ENCODE measurements around the gene TCTN2.

DNA sequence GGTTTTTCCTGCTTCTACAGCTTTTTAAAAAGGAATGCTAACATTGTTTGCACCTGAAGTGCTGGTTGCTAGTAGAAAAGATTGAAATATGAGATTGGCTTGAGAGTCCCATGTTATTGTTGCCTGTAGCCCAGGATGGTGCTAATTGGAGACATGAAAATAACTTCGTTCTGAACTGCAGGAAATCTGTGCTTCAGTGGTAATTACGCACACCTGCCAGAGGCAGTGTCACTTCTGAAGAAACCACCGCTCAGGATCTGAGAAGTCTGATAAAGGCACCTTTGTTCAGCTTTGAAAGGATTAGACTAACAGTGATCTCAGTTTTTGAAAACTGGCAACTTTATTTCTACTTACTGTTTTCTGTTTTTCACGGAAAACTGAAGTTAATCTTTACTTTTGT, 25.7 kb downstream of the TCTN2 start:
- TF ChIP-seq POLR2AphosphoS2 (IDR thresholded peaks at IDR 0.05; ENCODE audit: low read depth, low read length) (no peak), JUND (IDR thresholded peaks at IDR 0.05; ENCODE audit: low read depth, low read length) (no peak), KDM1A (IDR thresholded peaks at IDR 0.05; ENCODE audit: borderline replicate concordance) (no peak), CHD2 (IDR thresholded peaks at IDR 0.05; ENCODE audit: borderline replicate concordance, low read depth, low read length) (no peak), NR2F1 (conservative IDR thresholded peaks at IDR 0.05) (no peak), ATF7 (IDR thresholded peaks at IDR 0.05; ENCODE audit: low read depth) (no peak)
- TF ChIP-seq, protein P1, sequence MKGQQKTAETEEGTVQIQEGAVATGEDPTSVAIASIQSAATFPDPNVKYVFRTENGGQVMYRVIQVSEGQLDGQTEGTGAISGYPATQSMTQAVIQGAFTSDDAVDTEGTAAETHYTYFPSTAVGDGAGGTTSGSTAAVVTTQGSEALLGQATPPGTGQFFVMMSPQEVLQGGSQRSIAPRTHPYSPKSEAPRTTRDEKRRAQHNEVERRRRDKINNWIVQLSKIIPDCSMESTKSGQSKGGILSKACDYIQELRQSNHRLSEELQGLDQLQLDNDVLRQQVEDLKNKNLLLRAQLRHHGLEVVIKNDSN (IDR thresholded peaks at IDR 0.05; ENCODE audit: borderline replicate concordance, extremely low read length, insufficient read depth, low read depth, low read length) = no peak
- TF ChIP-seq, protein P2, sequence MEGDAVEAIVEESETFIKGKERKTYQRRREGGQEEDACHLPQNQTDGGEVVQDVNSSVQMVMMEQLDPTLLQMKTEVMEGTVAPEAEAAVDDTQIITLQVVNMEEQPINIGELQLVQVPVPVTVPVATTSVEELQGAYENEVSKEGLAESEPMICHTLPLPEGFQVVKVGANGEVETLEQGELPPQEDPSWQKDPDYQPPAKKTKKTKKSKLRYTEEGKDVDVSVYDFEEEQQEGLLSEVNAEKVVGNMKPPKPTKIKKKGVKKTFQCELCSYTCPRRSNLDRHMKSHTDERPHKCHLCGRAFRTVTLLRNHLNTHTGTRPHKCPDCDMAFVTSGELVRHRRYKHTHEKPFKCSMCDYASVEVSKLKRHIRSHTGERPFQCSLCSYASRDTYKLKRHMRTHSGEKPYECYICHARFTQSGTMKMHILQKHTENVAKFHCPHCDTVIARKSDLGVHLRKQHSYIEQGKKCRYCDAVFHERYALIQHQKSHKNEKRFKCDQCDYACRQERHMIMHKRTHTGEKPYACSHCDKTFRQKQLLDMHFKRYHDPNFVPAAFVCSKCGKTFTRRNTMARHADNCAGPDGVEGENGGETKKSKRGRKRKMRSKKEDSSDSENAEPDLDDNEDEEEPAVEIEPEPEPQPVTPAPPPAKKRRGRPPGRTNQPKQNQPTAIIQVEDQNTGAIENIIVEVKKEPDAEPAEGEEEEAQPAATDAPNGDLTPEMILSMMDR (IDR thresholded peaks at IDR 0.05 in 2 of 3, conservative IDR thresholded peaks at IDR 0.05 in 1 of 3; ENCODE audit: control insufficient read depth in 2 of 3, extremely low read depth in 1 of 3, insufficient read depth in 1 of 3, low read depth in 3 of 3, low read length in 3 of 3) = no peak
- TF ChIP-seq, protein P3, sequence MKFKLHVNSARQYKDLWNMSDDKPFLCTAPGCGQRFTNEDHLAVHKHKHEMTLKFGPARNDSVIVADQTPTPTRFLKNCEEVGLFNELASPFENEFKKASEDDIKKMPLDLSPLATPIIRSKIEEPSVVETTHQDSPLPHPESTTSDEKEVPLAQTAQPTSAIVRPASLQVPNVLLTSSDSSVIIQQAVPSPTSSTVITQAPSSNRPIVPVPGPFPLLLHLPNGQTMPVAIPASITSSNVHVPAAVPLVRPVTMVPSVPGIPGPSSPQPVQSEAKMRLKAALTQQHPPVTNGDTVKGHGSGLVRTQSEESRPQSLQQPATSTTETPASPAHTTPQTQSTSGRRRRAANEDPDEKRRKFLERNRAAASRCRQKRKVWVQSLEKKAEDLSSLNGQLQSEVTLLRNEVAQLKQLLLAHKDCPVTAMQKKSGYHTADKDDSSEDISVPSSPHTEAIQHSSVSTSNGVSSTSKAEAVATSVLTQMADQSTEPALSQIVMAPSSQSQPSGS (IDR thresholded peaks at IDR 0.05; ENCODE audit: low read length) = no peak
